Epithelial cell of proximal tubule (primary cell): ENCODE results near the gene PGBD2. TPM values are rescaled to one million over a fixed set of nuclear protein-coding genes. Genes with fewer than 3 reads are reported as not detected.

ENCODE experiments used
- DNase-seq: peaks from one replicate; pipeline ENCODE4 v3.0.0-alpha.2; 2011; ENCODE audit warnings: low read depth
- H3K4me3 ChIP-seq: 2 replicates; pipeline ENCODE4 v1.5.1; 2011; ENCODE audit warnings: low read depth, mild to moderate bottlenecking, low read length
- CTCF ChIP-seq: conservative IDR thresholded peaks from 2 replicates; pipeline ENCODE4 v1.5.1; 2012; ENCODE audit warnings: low read depth, mild to moderate bottlenecking, low read length
- total RNA-seq: library from RNA; depleted of rRNA; stranded (reverse); fragments of >200 nt; gene quantifications from 2 replicates; pipeline ENCODE4 v1.2.3, GENCODE V29; 2015

The PGBD2 gene
- total RNA-seq, 1 donor from 2014 or later: 2.7 TPM

GRCh38 chr1:248861616-248862015 is 44.4 kb upstream of the PGBD2 start:
- no peak for TF ChIP-seq CTCF
- H3K4me3 ChIP-seq: no peak overlapping the region
- no peak for DNase-seq

GRCh38 chr1:248862695-248862997 is 43.4 kb upstream of the PGBD2 start:
- no peak for TF ChIP-seq CTCF
- peak overlapping the region; percentile 65 for H3K4me3 ChIP-seq
- no peak for DNase-seq

- DNase-seq: no peak
- no peak for TF ChIP-seq CTCF
- peak overlapping the region; percentile 65 for H3K4me3 ChIP-seq
Observed at GRCh38 chr1:248862998-248863881, 42.8 kb upstream of the PGBD2 start.

- no peak for DNase-seq
- TF ChIP-seq CTCF: no peak
- no peak overlapping the region for H3K4me3 ChIP-seq
Observed at GRCh38 chr1:248871837-248872401, 34.1 kb upstream of the PGBD2 start.

GRCh38 chr1:248872752-248873408 is 33.2 kb upstream of the PGBD2 start:
- peak overlapping the region; percentile 68 for H3K4me3 ChIP-seq
- no peak for TF ChIP-seq CTCF
- DNase-seq: peak; percentile 35

GRCh38 chr1:248873409-248873992 is 32.5 kb upstream of the PGBD2 start:
- peak overlapping the region; percentile 68 for H3K4me3 ChIP-seq
- TF ChIP-seq CTCF: no peak
- peak; percentile 80 for DNase-seq
